Glutamatergic neuron (in vitro differentiated cells): ENCODE data around the gene RAN. TPM values are rescaled to one million over a fixed set of nuclear protein-coding genes. Genes with fewer than 3 reads are reported as not detected.
A peak's percentile ranks its signal among the peaks of the same experiment; 100 is the strongest.
"Not testable (repeated sequence)": the region's sequence is repeated elsewhere in the genome, so short reads cannot be mapped to it uniquely, and the experiment has no call there.

Experiments used
- DNase-seq: peaks from one replicate; pipeline ENCODE4 v3.0.0; 2022
- H3K27ac Mint-ChIP-seq: one replicate; pipeline ENCODE4 v1.8.0; 2020; ENCODE audit warnings: mild to moderate bottlenecking, mixed read lengths, inconsistent platforms; ENCODE audit not compliant: unreplicated experiment
- H3K27me3 Mint-ChIP-seq: one replicate; pipeline ENCODE4 v1.8.0; 2020; ENCODE audit warnings: mild to moderate bottlenecking, moderate library complexity, mixed read lengths, inconsistent platforms; ENCODE audit not compliant: unreplicated experiment
- H3K36me3 Mint-ChIP-seq: one replicate; pipeline ENCODE4 v1.8.0; 2020; ENCODE audit warnings: mild to moderate bottlenecking, mixed read lengths, inconsistent platforms; ENCODE audit not compliant: unreplicated experiment
- H3K4me1 Mint-ChIP-seq: one replicate; pipeline ENCODE4 v1.8.0; 2020; ENCODE audit warnings: mild to moderate bottlenecking, low read depth, mixed read lengths, inconsistent platforms; ENCODE audit not compliant: unreplicated experiment
- H3K4me3 Mint-ChIP-seq: one replicate; pipeline ENCODE4 v1.8.0; 2020; ENCODE audit warnings: mild to moderate bottlenecking, mixed read lengths, inconsistent platforms; ENCODE audit not compliant: unreplicated experiment
- H3K9me3 Mint-ChIP-seq: one replicate; pipeline ENCODE4 v1.8.0; 2020; ENCODE audit warnings: mild to moderate bottlenecking, moderate library complexity, mixed read lengths, inconsistent platforms; ENCODE audit not compliant: unreplicated experiment
- total RNA-seq: library from RNA; stranded (reverse); fragmentation: NEBNext Ultra II Directional; extraction: Animal tissue kit (Norgen Biotek cat#: 25700); gene quantifications from one replicate; pipeline ENCODE4 v1.2.1, GENCODE V29; 2021; ENCODE audit not compliant: unreplicated experiment
- TF ChIP-seq, protein P1 (sequence below): fragments of 200-600 bp; sonication (generic); IDR thresholded peaks from one replicate; pipeline ENCODE4 v1.5.0; 2021; ENCODE audit not compliant: partially characterized antibody, unreplicated experiment

Gene RAN
- total RNA-seq, 1 donor from 2014 or later, result 766 TPM

DNA sequence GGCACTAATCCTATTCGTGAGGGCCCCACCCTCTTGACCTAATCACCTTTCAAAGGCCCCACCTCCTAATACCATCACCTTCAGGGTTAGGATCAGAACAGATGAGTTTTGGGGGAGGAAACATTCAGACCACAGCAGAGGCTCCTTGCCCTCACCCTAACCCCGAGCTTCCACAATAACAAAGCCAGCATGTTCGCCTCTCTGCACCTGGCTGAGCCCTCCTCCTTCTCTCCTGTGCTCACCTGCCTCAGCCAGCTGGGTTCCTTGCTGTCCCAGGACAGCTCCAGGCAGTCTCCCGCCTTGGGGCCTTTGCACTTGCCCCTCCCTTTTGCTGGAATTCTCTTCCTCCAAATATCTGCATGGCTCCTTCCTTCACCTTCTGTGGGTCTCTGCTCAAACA, 9.7 kb upstream of the RAN start:
- Mint-ChIP-seq H3K27me3 (peaks cover 2% of the 10 kb centered on the region), H3K36me3 (peaks cover 10% of the 10 kb centered on the region), H3K4me1 (no peaks in the 10 kb centered on the region), H3K4me3 (no peak overlapping the region), H3K9me3 (peaks cover 7% of the 10 kb centered on the region), H3K27ac (no peak overlapping the region)
- no peak for DNase-seq
- TF ChIP-seq, protein P1, sequence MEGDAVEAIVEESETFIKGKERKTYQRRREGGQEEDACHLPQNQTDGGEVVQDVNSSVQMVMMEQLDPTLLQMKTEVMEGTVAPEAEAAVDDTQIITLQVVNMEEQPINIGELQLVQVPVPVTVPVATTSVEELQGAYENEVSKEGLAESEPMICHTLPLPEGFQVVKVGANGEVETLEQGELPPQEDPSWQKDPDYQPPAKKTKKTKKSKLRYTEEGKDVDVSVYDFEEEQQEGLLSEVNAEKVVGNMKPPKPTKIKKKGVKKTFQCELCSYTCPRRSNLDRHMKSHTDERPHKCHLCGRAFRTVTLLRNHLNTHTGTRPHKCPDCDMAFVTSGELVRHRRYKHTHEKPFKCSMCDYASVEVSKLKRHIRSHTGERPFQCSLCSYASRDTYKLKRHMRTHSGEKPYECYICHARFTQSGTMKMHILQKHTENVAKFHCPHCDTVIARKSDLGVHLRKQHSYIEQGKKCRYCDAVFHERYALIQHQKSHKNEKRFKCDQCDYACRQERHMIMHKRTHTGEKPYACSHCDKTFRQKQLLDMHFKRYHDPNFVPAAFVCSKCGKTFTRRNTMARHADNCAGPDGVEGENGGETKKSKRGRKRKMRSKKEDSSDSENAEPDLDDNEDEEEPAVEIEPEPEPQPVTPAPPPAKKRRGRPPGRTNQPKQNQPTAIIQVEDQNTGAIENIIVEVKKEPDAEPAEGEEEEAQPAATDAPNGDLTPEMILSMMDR, result no peak

DNA sequence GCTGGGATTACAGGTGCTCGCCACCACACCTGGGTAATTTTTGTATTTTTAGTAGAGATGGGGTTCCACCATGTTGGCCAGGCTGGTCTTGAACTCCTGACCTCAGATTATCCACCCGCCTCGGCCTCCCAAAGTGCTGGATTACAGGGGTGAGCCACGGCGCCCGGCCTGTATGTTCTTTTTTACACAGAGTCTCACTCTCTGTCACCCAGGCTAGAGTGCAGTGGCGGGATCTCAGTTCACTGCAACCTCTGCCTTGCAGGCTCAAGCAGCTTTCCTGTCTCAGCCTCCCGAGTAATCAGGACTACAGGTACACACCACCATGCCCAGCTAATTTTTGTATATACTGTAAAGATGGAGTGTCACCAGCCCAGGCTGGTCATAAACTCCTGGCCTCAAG, 9.1 kb upstream of the RAN start:
- not testable (repeated sequence) for H3K36me3 Mint-ChIP-seq, H3K9me3 Mint-ChIP-seq, DNase-seq, H3K27me3 Mint-ChIP-seq, H3K4me3 Mint-ChIP-seq, H3K4me1 Mint-ChIP-seq, H3K27ac Mint-ChIP-seq

DNA sequence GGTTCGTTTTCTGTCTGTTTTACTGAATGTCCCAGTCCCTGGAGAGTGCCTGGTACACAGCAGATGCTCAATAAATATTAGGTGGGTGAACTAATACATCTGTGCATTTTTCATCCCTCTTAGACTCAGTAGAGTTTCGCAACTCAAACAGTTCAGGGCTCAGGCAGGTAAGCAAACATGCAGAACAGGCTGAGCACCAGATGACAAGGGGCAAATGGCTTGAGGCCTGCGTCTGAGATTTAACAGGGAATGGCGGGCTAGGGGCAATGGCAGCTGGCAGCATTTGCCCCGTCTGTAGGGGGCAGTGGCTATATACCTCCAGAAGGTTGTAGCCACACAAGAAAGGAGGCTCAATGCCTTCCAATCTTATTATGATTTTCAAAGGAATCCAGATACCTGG, 8.6 kb upstream of the RAN start:
- Mint-ChIP-seq H3K4me1 (no peaks in the 10 kb centered on the region), H3K4me3 (no peak overlapping the region), H3K9me3 (peaks cover 6% of the 10 kb centered on the region), H3K36me3 (peaks cover 5% of the 10 kb centered on the region), H3K27me3 (peaks cover 2% of the 10 kb centered on the region), H3K27ac (no peak overlapping the region)
- TF ChIP-seq, protein P1, result no peak
- DNase-seq, result no peak

DNA sequence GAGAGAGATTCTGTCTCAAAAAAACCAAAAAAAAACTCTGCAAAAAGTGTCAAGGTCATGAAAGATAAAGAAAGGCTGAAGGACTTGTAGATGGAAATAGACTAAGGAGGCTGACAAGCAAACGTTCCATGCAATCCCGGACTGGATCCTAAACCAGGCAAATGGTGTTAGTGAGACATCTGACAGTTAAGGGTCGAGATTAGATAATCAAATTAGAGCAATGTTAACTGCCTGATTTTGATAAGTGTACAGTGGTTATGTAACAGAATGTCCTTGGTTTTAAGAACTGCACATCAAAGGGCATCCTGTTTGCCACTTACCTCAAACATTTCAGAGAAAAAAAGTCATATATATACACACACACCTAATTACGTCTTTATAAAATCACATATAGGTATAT, 3.5 kb upstream of the RAN start:
- H3K27me3 Mint-ChIP-seq, result peaks cover 5% of the 10 kb centered on the region
- H3K4me3 Mint-ChIP-seq, result no peak overlapping the region
- peak overlapping the region; percentile 22 for H3K27ac Mint-ChIP-seq
- TF ChIP-seq, protein P1, result no peak
- DNase-seq, result no peak
- peaks cover 9% of the 10 kb centered on the region for H3K9me3 Mint-ChIP-seq
- peaks cover 13% of the 10 kb centered on the region for H3K4me1 Mint-ChIP-seq
- peaks cover 7% of the 10 kb centered on the region for H3K36me3 Mint-ChIP-seq

DNA sequence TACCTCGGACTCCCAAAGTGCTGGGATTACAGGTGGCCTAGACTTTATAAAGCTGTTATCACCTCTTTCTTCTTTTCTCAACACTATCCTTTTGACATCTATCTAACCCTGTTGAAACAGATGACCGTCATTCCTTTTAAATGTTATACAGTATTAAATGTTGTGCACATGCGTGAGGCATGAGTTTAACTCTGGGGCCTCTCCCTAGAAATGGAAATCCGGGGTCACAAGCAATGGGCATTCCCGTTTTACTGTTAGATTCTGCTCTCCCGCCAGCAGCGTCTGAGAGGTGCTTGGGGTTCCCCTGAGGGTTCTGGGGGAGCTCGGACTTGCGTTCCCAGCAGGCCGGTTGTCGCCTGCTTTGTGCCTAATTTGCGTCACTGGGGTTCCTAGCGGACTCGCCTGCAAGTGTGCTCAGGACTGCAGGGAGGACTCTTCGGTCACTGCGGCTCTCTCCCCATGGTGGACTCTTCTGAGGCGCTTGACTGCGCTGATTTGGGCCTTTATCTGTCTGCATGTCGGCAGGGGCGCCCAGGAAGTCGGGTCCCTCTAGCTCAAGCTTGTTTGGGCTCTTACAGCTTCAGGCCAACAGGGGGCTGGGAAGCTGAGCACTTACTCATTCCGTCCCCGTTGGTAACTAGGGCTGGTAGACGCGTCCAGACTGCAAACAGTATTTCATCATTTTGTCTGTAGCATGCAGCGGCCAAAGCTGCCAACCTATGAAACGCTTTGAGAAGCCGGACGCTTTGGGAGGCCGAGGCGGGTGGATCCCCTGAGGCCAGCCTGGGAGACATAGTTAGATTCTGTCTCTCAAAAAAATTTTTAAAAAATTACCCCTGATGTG, 1.2 kb upstream of the RAN start:
- Mint-ChIP-seq H3K9me3 (peaks cover 9% of the 10 kb centered on the region), H3K27ac (peak overlapping the region; percentile 96), H3K4me3 (peak overlapping the region; percentile 85), H3K4me1 (peaks cover 20% of the 10 kb centered on the region), H3K27me3 (peaks cover 5% of the 10 kb centered on the region), H3K36me3 (peaks cover 14% of the 10 kb centered on the region)
- peak; percentile 75 for DNase-seq
- TF ChIP-seq, protein P1, result peak; percentile 76
